Chondrocyte (in vitro differentiated cells): Measurements from ENCODE around the gene SCYGR5. TPM values are rescaled to one million over a fixed set of nuclear protein-coding genes. Genes with fewer than 3 reads are reported as not detected.

Experiments used
- DNase-seq: peaks from one replicate; pipeline ENCODE4 v3.0.0; 2021; ENCODE audit warnings: mixed read lengths, low spot score
- H3K27ac Mint-ChIP-seq: one replicate; pipeline ENCODE4 v1.8.0; 2021; ENCODE audit warnings: mild to moderate bottlenecking, moderate library complexity, mixed read lengths; ENCODE audit not compliant: unreplicated experiment
- H3K27me3 Mint-ChIP-seq: 2 replicates; pipeline ENCODE4 v1.8.0; 2021; ENCODE audit warnings: low read depth, mixed read lengths
- H3K36me3 Mint-ChIP-seq: 2 replicates; pipeline ENCODE4 v1.8.0; 2021; ENCODE audit warnings: low read depth, mixed read lengths
- H3K4me1 Mint-ChIP-seq: 2 replicates; pipeline ENCODE4 v1.8.0; 2021; ENCODE audit warnings: low read depth, mild to moderate bottlenecking, mixed read lengths
- H3K4me3 Mint-ChIP-seq: one replicate; pipeline ENCODE4 v1.8.0; 2021; ENCODE audit warnings: mild to moderate bottlenecking, moderate library complexity, mixed read lengths; ENCODE audit not compliant: unreplicated experiment
- H3K9me3 Mint-ChIP-seq: 2 replicates; pipeline ENCODE4 v1.8.0; 2021; ENCODE audit warnings: low read depth, mixed read lengths
- CTCF ChIP-seq: fragments of 200-600 bp; sonication (generic); IDR thresholded peaks from 2 replicates; pipeline ENCODE4 v1.5.0; 2021; ENCODE audit warnings: antibody characterized with exemption, mild to moderate bottlenecking, moderate library complexity
- total RNA-seq: library from RNA; stranded (reverse); gene quantifications from 3 replicates; pipeline ENCODE4 v1.2.1, GENCODE V29; 2021

Gene SCYGR5
- total RNA-seq, 1 donor from 2014 or later = not detected

- no peak for TF ChIP-seq CTCF
- DNase-seq = no peak
- H3K9me3 Mint-ChIP-seq = no peaks in the 10 kb centered on the region
- H3K27ac Mint-ChIP-seq = no peak overlapping the region
- no peak overlapping the region for H3K4me3 Mint-ChIP-seq
- peaks cover 6% of the 10 kb centered on the region for H3K4me1 Mint-ChIP-seq
- H3K27me3 Mint-ChIP-seq = peaks cover 2% of the 10 kb centered on the region
- no peaks in the 10 kb centered on the region for H3K36me3 Mint-ChIP-seq
Observed at GRCh38 chr2:227701556-227701955, 35.0 kb downstream of the SCYGR5 start.

GRCh38 chr2:227703280-227703732 lies 36.7 kb downstream of the SCYGR5 start:
- Mint-ChIP-seq H3K4me3 (no peak overlapping the region), H3K4me1 (peaks cover 6% of the 10 kb centered on the region), H3K9me3 (no peaks in the 10 kb centered on the region), H3K27me3 (peaks cover 2% of the 10 kb centered on the region), H3K27ac (no peak overlapping the region), H3K36me3 (no peaks in the 10 kb centered on the region)
- no peak for TF ChIP-seq CTCF
- DNase-seq = no peak

- Mint-ChIP-seq H3K27ac (peak overlapping the region; percentile 1), H3K27me3 (peaks cover 4% of the 10 kb centered on the region), H3K4me1 (peaks cover 6% of the 10 kb centered on the region), H3K9me3 (no peaks in the 10 kb centered on the region), H3K4me3 (no peak overlapping the region), H3K36me3 (no peaks in the 10 kb centered on the region)
- no peak for DNase-seq
- no peak for TF ChIP-seq CTCF
Observed at GRCh38 chr2:227703961-227704360, 37.4 kb downstream of the SCYGR5 start.

GRCh38 chr2:227706859-227707258 lies 40.3 kb downstream of the SCYGR5 start:
- Mint-ChIP-seq H3K4me3 (no peak overlapping the region), H3K9me3 (no peaks in the 10 kb centered on the region), H3K36me3 (no peaks in the 10 kb centered on the region), H3K27me3 (peaks cover 8% of the 10 kb centered on the region), H3K27ac (no peak overlapping the region), H3K4me1 (peaks cover 6% of the 10 kb centered on the region)
- no peak for TF ChIP-seq CTCF
- DNase-seq = no peak

- Mint-ChIP-seq H3K4me3 (no peak overlapping the region), H3K36me3 (no peaks in the 10 kb centered on the region), H3K9me3 (no peaks in the 10 kb centered on the region), H3K4me1 (peaks cover 6% of the 10 kb centered on the region), H3K27ac (no peak overlapping the region), H3K27me3 (peaks cover 10% of the 10 kb centered on the region)
- TF ChIP-seq CTCF = no peak
- DNase-seq = no peak
Observed at GRCh38 chr2:227707390-227707789, 40.8 kb downstream of the SCYGR5 start.
